ENCODE data around the gene MPP7.
A peak's percentile ranks its signal among the peaks of the same experiment; 100 is the strongest.

Gene MPP7

DNA sequence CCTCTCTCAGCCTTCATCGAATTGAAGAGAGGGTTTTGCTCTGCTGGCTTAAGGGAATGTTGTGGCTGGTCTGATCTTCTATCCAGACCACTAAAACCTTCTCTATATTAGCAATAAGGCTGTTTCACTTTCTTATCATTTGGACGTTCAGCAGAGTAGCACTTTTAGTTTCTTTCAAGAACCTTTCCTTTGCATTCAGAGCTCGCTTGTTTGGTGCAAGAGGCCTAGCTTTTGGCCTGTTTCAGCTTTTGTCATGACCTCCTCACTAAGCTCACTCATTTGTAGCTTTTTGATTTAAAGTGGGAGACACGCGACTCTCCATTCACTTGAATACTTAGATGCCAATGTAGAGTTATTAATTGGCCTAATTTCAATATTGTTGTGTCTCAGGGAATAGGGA lies 3.9 kb downstream of the MPP7 start:
- peak overlapping the region in 7 of 11 experiments; percentile 0 to 51 (median 37); a peak in 12 of 22 replicates for H3K4me2 ChIP-seq
- H3K27me3 ChIP-seq: peaks cover 0 to 6% (median 2%) of the 10 kb centered on the region in 11 experiments; a peak in 10 of 22 replicates
- H3K9ac ChIP-seq: no peak overlapping the region
- TF ChIP-seq Cebpa-rat (IDR thresholded peaks at IDR 0.05): no peak
- H4K20me1 ChIP-seq: no peaks in the 10 kb centered on the region
- H3K36me3 ChIP-seq: no peaks in the 10 kb centered on the region
- no peak overlapping the region for H3K4me3 ChIP-seq
- peaks cover 6 to 35% (median 21%) of the 10 kb centered on the region in 10 experiments for H3K4me1 ChIP-seq
- no peaks in the 10 kb centered on the region for H3K9me3 ChIP-seq (replicated peaks in 1 of 11)
- H3K27ac ChIP-seq: no peak overlapping the region

DNA sequence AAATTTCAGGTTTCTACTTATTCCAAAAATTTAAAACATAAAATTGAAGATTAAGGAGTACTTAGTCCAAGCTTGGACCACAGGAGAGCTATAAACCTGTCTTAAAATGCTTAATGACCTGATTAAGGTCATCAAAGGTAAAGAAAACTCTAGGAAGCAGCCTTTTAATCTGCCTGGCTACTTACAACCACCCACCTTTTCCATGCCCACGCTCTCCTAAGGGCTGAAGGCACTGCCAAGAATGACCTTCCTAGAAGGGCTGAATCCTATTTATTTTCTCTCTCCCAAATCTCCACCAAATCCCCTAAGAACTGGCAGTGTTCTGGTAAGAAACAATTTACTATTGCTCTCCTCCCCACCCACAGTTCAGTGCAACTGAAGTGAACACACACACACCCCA lies 6.8 kb downstream of the MPP7 start:
- Histone ChIP-seq H3K4me2 (no peak overlapping the region), H3K9ac (no peak overlapping the region), H3K4me1 (peaks cover 0 to 17% (median 8%) of the 10 kb centered on the region in 10 experiments; a peak in 11 of 20 replicates), H3K27ac (no peak overlapping the region), H3K27me3 (no peaks in the 10 kb centered on the region), H3K9me3 (replicated peaks in 1 of 11) (no peaks in the 10 kb centered on the region), H3K36me3 (no peaks in the 10 kb centered on the region), H4K20me1 (no peaks in the 10 kb centered on the region), H3K4me3 (no peak overlapping the region)
- no peak for TF ChIP-seq Cebpa-rat (IDR thresholded peaks at IDR 0.05)

DNA sequence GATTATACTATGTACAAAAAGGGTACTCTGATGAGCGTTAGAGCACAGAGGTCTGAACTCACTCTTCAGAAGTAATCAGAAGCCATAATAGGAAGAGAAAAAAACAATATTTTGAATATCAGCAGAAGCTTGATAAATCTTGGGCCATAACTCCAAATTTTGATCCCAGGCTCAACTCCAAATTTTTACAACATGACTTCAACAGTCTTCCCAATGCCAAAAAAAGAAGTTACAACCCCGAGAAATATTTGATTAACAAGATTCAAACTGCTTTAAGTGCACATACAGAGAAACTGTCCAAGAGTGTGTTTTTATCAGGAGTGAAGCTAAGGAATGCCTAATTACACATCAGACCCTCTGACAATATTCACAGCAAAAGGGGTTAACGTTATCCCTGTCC lies 7.5 kb downstream of the MPP7 start:
- Histone ChIP-seq H3K4me3 (no peak overlapping the region), H3K4me1 (peaks cover 0 to 14% (median 8%) of the 10 kb centered on the region in 10 experiments; a peak in 11 of 20 replicates), H3K9ac (no peak overlapping the region), H3K27ac (no peak overlapping the region), H3K36me3 (no peaks in the 10 kb centered on the region), H3K27me3 (no peaks in the 10 kb centered on the region), H3K9me3 (replicated peaks in 1 of 11) (0 out of 22 replicates have a peak, but pooled peaks cover 0 to 3% (median 0%) of the 10 kb centered on the region in 11 experiments), H3K4me2 (no peak overlapping the region), H4K20me1 (no peaks in the 10 kb centered on the region)
- TF ChIP-seq Cebpa-rat (IDR thresholded peaks at IDR 0.05): no peak

DNA sequence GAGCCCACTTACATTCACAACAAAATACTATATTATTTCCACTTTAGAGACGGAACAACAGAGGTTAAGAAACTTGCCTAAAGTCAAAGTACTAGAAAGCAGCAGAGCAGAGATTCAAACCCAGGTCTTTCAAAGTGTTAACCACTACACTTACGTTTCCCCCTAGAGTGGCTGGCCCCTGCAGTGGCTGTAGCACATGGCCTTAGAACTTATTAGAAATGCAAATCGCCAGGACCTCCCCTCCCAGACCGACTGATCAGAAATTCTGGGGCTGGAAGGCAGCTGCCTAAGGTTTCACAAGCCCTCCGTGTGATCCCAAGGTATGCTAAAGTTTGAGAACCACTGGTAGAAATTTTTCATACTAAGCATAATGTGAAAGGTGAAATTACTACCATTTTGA lies 8.1 kb downstream of the MPP7 start:
- no peak overlapping the region for H3K27ac ChIP-seq

DNA sequence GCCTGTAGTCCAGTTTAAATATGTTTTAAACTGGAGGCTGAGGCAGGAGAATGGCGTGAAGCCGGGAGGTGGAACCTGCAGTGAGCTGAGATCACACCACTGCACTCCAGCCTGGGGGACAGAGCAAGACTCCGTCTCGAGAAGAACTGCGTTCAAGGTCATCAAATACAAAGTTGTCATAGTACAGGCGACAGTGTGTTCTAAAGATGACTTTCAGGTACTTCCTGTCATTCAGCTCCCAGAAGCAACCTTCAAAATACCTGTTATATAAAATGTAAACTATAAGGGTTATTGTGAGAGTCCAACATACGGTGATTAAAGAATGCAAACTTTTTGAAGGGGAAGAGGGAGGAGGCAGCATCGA lies 8.7 kb downstream of the MPP7 start:
- TF ChIP-seq Cebpa-rat (IDR thresholded peaks at IDR 0.05): no peak

More for the DNA sequence above, 8.1 kb downstream of the MPP7 start:
- Histone ChIP-seq H3K4me3 (no peak overlapping the region), H3K9ac (no peak overlapping the region), H3K4me2 (no peak overlapping the region), H4K20me1 (no peaks in the 10 kb centered on the region), H3K36me3 (0 out of 22 replicates have a peak, but pooled peaks cover 0 to 1% (median 0%) of the 10 kb centered on the region in 11 experiments), H3K27me3 (no peaks in the 10 kb centered on the region), H3K4me1 (peaks cover 0 to 14% (median 8%) of the 10 kb centered on the region in 10 experiments; a peak in 11 of 20 replicates), H3K9me3 (replicated peaks in 1 of 11) (0 out of 22 replicates have a peak, but pooled peaks cover 0 to 6% (median 0%) of the 10 kb centered on the region in 11 experiments)
- no peak for TF ChIP-seq Cebpa-rat (IDR thresholded peaks at IDR 0.05)

DNA sequence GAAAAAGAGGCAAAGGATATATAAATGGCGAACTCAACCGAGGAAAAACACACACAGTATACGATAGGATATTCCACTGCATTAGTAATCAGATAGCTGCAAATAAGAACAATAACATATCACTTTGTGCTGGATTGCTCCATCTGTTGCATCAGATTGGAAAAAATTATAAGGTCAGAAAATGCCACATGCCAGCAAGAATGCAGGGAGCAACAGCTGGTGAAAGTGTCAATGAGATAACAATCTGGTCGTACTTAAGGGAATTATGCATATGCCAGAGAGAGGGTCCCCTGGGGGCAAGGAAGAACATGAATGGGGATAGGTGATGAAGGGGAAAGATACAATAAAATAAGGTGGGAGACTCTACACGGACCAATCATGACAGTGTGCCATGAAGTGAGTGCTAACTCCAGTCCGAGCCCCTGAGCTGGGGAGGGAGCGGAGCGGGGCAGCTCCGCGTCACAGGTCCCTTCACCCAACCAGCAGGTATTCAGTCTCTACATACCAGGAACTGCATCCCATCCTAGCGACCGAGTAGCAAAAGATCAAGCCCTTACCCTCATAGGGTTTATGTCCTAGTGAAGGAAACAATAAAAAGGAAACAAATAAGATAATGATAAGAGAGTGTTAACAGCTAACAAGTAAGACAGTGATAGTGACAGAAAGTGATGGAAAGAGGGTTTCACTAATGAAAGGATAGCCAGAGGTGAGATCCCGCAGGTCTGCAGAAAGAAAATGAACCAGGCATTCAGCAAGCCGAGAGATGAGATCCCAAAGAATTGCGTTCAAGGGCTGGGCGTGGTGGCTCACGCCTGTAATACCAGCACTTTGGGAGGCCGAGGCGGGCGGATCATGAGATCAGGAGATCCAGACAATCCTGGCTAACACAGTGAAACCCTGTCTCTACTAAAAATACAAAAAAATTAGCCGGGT lies 9.4 kb downstream of the MPP7 start:
- Histone ChIP-seq H4K20me1 (no peaks in the 10 kb centered on the region), H3K9me3 (replicated peaks in 1 of 11) (peaks cover 0 to 9% (median 0%) of the 10 kb centered on the region in 11 experiments; a peak in 3 of 22 replicates), H3K36me3 (0 out of 22 replicates have a peak, but pooled peaks cover 0 to 4% (median 0%) of the 10 kb centered on the region in 11 experiments), H3K9ac (no peak overlapping the region), H3K27ac (no peak overlapping the region), H3K4me1 (peaks cover 0 to 8% (median under 1%) of the 10 kb centered on the region in 10 experiments; a peak in 7 of 20 replicates), H3K4me2 (no peak overlapping the region), H3K4me3 (no peak overlapping the region), H3K27me3 (no peaks in the 10 kb centered on the region)
- no peak for TF ChIP-seq Cebpa-rat (IDR thresholded peaks at IDR 0.05)

More for the DNA sequence above, 8.7 kb downstream of the MPP7 start:
- Histone ChIP-seq H3K4me3 (no peak overlapping the region), H3K4me1 (peaks cover 0 to 10% (median 6%) of the 10 kb centered on the region in 10 experiments; a peak in 11 of 20 replicates), H4K20me1 (no peaks in the 10 kb centered on the region), H3K36me3 (0 out of 22 replicates have a peak, but pooled peaks cover 0 to 4% (median 0%) of the 10 kb centered on the region in 11 experiments), H3K27ac (no peak overlapping the region), H3K9me3 (replicated peaks in 1 of 11) (peaks cover 0 to 6% (median 0%) of the 10 kb centered on the region in 11 experiments; a peak in 1 of 22 replicates), H3K27me3 (no peaks in the 10 kb centered on the region), H3K9ac (no peak overlapping the region), H3K4me2 (no peak overlapping the region)

DNA sequence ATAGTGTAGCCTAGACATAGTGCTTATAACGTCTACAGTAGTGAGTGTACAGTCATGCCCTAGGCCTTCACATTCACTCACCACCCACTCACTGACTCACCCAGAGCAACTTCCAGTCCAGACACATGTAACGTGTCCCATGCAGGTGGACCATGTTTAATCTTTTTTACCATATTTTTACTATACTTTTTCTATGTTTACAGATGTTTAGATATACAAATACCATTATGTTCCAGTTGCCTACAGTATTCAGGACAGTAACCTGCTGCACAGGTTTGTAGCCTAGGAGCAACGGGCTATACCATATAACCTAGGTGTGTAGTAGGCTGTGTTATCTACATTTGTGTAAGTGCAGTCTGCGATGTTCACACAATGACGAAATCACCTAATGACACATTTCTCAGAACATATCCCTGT lies 11.0 kb downstream of the MPP7 start:
- H3K4me3 ChIP-seq: no peak overlapping the region
- no peak overlapping the region for H3K9ac ChIP-seq
- H3K27me3 ChIP-seq: no peaks in the 10 kb centered on the region
- no peak overlapping the region for H3K4me2 ChIP-seq
- peaks cover 0 to 13% (median 0%) of the 10 kb centered on the region in 11 experiments; a peak in 3 of 22 replicates for H3K9me3 ChIP-seq (replicated peaks in 1 of 11)
- TF ChIP-seq Cebpa-rat (IDR thresholded peaks at IDR 0.05): no peak
- H3K36me3 ChIP-seq: 0 out of 22 replicates have a peak, but pooled peaks cover 0 to 4% (median 0%) of the 10 kb centered on the region in 11 experiments
- H3K4me1 ChIP-seq: peaks cover 0 to 8% (median under 1%) of the 10 kb centered on the region in 10 experiments; a peak in 7 of 20 replicates
- no peak overlapping the region for H3K27ac ChIP-seq
- no peaks in the 10 kb centered on the region for H4K20me1 ChIP-seq

DNA sequence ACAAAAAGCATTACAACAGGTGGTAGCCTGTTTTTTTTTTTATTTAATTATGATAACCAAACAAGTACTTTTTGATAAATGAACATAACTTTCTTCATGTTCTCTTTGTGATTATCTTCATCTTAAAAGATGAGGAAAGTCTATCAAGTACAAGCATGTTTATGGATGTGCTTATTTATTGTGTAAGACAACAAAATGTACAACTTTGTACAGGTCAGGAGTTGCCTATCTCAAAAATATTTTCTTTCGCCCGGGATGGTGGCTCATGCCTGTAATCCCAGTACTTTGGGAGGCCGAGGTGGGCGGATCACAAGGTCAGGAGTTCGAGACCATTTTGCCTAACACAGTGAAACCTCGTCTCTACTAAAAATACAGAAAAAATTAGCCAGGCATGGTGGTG lies 17.0 kb downstream of the MPP7 start:
- TF ChIP-seq Cebpa-rat (IDR thresholded peaks at IDR 0.05): no peak
- Histone ChIP-seq H3K4me3 (no peak overlapping the region), H3K4me2 (peak overlapping the region in 3 of 11 experiments; percentile 20 to 84 (median 62); a peak in 4 of 22 replicates), H4K20me1 (no peaks in the 10 kb centered on the region), H3K27me3 (no peaks in the 10 kb centered on the region), H3K36me3 (0 out of 22 replicates have a peak, but pooled peaks cover 0 to 4% (median 0%) of the 10 kb centered on the region in 11 experiments), H3K9ac (no peak overlapping the region), H3K4me1 (peaks cover 12 to 64% (median 49%) of the 10 kb centered on the region in 10 experiments; a peak in 19 of 20 replicates), H3K27ac (no peak overlapping the region), H3K9me3 (replicated peaks in 1 of 11) (peaks cover 0 to 13% (median 0%) of the 10 kb centered on the region in 11 experiments; a peak in 3 of 22 replicates)

DNA sequence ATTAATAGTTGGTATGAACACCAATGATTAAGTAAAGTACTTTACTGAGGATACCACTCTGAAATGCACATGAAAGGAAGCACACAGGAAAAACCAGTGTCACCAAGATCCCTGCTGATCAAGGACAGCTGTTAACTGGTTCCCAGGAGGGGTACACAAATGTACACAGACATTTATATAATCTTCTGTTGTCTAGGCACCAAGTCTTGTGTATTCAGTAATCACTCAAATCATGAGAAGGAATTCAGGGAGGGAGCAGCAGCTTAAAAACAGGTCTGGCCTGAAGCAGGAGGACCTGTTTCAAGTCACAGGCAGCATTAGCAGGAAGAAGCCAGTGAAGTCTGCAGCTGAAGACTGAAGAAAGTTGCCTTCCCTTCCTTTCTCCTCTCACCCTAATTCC lies 18.7 kb downstream of the MPP7 start:
- no peaks in the 10 kb centered on the region for H3K36me3 ChIP-seq
- no peaks in the 10 kb centered on the region for H4K20me1 ChIP-seq
- peaks cover 0 to 9% (median 0%) of the 10 kb centered on the region in 11 experiments; a peak in 4 of 22 replicates for H3K9me3 ChIP-seq (replicated peaks in 1 of 11)
- no peak overlapping the region; a peak in 1 of 20 replicates for H3K4me3 ChIP-seq
- H3K4me2 ChIP-seq: peak overlapping the region in 8 of 11 experiments; percentile 2 to 84 (median 75); a peak in 14 of 22 replicates
- H3K4me1 ChIP-seq: peaks cover 12 to 81% (median 53%) of the 10 kb centered on the region in 10 experiments; a peak in 19 of 20 replicates
- H3K9ac ChIP-seq: peak overlapping the region in 3 of 11 experiments; percentile 24 to 58 (median 38); a peak in 6 of 22 replicates
- TF ChIP-seq Cebpa-rat (IDR thresholded peaks at IDR 0.05): no peak
- no peaks in the 10 kb centered on the region for H3K27me3 ChIP-seq
- H3K27ac ChIP-seq: peak overlapping the region in 6 of 11 experiments; percentile 7 to 64 (median 18); a peak in 6 of 22 replicates
